Left kidney (tissue), 2 donors: Measurements from ENCODE around the gene COL18A1. TPM values are rescaled to one million over a fixed set of nuclear protein-coding genes. Genes with fewer than 3 reads are reported as not detected.

Experiments used
- DNase-seq: peaks from one replicate; pipeline ENCODE4 v3.0.0-alpha.2; 2013
- polyA plus RNA-seq: library from polyadenylated mRNA; unstranded; fragments of 120-200 nt; gene quantifications from one replicate; pipeline ENCODE4 v1.2.1, GENCODE V29; 2013; ENCODE audit not compliant: insufficient read length

The COL18A1 gene
- polyA plus RNA-seq, 1 donor = 104 TPM

- no peak for DNase-seq
Measured at GRCh38 chr21:45414396-45415187, 9.6 kb downstream of the COL18A1 start.

GRCh38 chr21:45415188-45415942 lies 10.4 kb downstream of the COL18A1 start:
- no peak for DNase-seq

- no peak for DNase-seq
Measured at GRCh38 chr21:45415943-45416611, 11.1 kb downstream of the COL18A1 start.

GRCh38 chr21:45416620-45417019 lies 11.7 kb downstream of the COL18A1 start:
- no peak for DNase-seq

- no peak for DNase-seq
Measured at GRCh38 chr21:45417256-45417950, 12.4 kb downstream of the COL18A1 start.

- DNase-seq = no peak
Measured at GRCh38 chr21:45417951-45418300, 13.0 kb downstream of the COL18A1 start.

GRCh38 chr21:45418301-45419071 lies 13.5 kb downstream of the COL18A1 start:
- no peak for DNase-seq

GRCh38 chr21:45419162-45419561 lies 14.2 kb downstream of the COL18A1 start:
- no peak for DNase-seq

GRCh38 chr21:45420061-45421041 lies 15.4 kb downstream of the COL18A1 start:
- no peak for DNase-seq

GRCh38 chr21:45421071-45421845 lies 16.3 kb downstream of the COL18A1 start:
- no peak for DNase-seq

GRCh38 chr21:45421846-45422775 lies 17.1 kb downstream of the COL18A1 start:
- DNase-seq = no peak

GRCh38 chr21:45423201-45423955 lies 18.4 kb downstream of the COL18A1 start:
- no peak for DNase-seq

GRCh38 chr21:45423968-45424853 lies 19.2 kb downstream of the COL18A1 start:
- DNase-seq = no peak

GRCh38 chr21:45424854-45425795 lies 20.2 kb downstream of the COL18A1 start:
- DNase-seq = no peak
